Coronary artery (tissue), 2 donors: Measurements from ENCODE around the gene EDN3.

ENCODE experiments used
- DNase-seq: peaks from one replicate; pipeline ENCODE4 v3.0.0-alpha.2; 2017; ENCODE audit warnings: low spot score
- H3K27ac ChIP-seq, 2 donors: fragments of 200-600 bp; sonication (generic); one replicate each; pipeline ENCODE4 v1.5.1; 2016 to 2019
- H3K4me3 ChIP-seq: fragments of 200-600 bp; sonication (generic); 2 replicates; pipeline ENCODE4 v1.5.1; 2016; ENCODE audit warnings: mild to moderate bottlenecking, moderate library complexity
- CTCF ChIP-seq: fragments of 200-600 bp; sonication (generic); IDR thresholded peaks from one replicate; pipeline ENCODE4 v1.5.1; 2019; ENCODE audit warnings: antibody characterized with exemption

EDN3 gene

GRCh38 chr20:59324521-59325141 lies 24.2 kb downstream of the EDN3 start:
- Histone ChIP-seq H3K27ac (no peak overlapping the region), H3K4me3 (no peak overlapping the region)
- no peak for TF ChIP-seq CTCF
- no peak for DNase-seq

- Histone ChIP-seq H3K27ac (no peak overlapping the region), H3K4me3 (no peak overlapping the region)
- DNase-seq, result no peak
- no peak for TF ChIP-seq CTCF
Measured at GRCh38 chr20:59325142-59325523, 24.7 kb downstream of the EDN3 start.

- H3K27ac ChIP-seq, result no peak overlapping the region
- no peak for DNase-seq
- no peak for TF ChIP-seq CTCF
- H3K4me3 ChIP-seq, result no peak overlapping the region
Measured at GRCh38 chr20:59326188-59326587, 25.8 kb downstream of the EDN3 start.

- Histone ChIP-seq H3K27ac (no peak overlapping the region), H3K4me3 (no peak overlapping the region)
- TF ChIP-seq CTCF, result no peak
- DNase-seq, result no peak
Measured at GRCh38 chr20:59328071-59328470, 27.7 kb downstream of the EDN3 start.

- DNase-seq, result no peak
- H3K4me3 ChIP-seq, result no peak overlapping the region
- TF ChIP-seq CTCF, result no peak
- H3K27ac ChIP-seq, result no peak overlapping the region
Measured at GRCh38 chr20:59331721-59332329, 31.4 kb downstream of the EDN3 start.

GRCh38 chr20:59333260-59333845 lies 32.9 kb downstream of the EDN3 start:
- Histone ChIP-seq H3K27ac (no peak overlapping the region), H3K4me3 (no peak overlapping the region)
- DNase-seq, result no peak
- no peak for TF ChIP-seq CTCF

GRCh38 chr20:59333951-59334350 lies 33.5 kb downstream of the EDN3 start:
- no peak for TF ChIP-seq CTCF
- no peak overlapping the region for H3K4me3 ChIP-seq
- DNase-seq, result no peak
- H3K27ac ChIP-seq, result no peak overlapping the region
